GM18507 (cell line): ENCODE results near the gene IGFBP7.
A peak's percentile ranks its signal among the peaks of the same experiment; 100 is the strongest.

Source experiments
- DNase-seq: peaks from one replicate; pipeline ENCODE4 v3.0.0; 2011; ENCODE audit warnings: low read depth; ENCODE audit not compliant: insufficient read length; ENCODE audit errors: extremely low spot score
- FAIRE-seq: peaks from 2 replicates; lab custom pipeline; 2011; peaks lifted over from hg19 to GRCh38; lab: Jason Lieb, UNC

Gene IGFBP7

GRCh38 chr4:57109847-57110639 is at the start of gene IGFBP7:
Gene IGFBP7, minus strand, starts transcription at chr4:57110385. Its CDS starts 34 bp downstream, at chr4:57110351.
- no peak for FAIRE-seq

GRCh38 chr4:57159866-57160265 is 49.7 kb upstream of the IGFBP7 start:
- DNase-seq (no peak), FAIRE-seq (no peak)

More at GRCh38 chr4:57109847-57110639, at the start of gene IGFBP7:
- peak; percentile 12 for DNase-seq

GRCh38 chr4:57158762-57159161 is 48.6 kb upstream of the IGFBP7 start:
- DNase-seq (no peak), FAIRE-seq (no peak)

- FAIRE-seq (no peak), DNase-seq (no peak)
Observed at GRCh38 chr4:57158221-57158620, 48.0 kb upstream of the IGFBP7 start.

- DNase-seq (no peak), FAIRE-seq (no peak)
Observed at GRCh38 chr4:57157596-57158137, 47.5 kb upstream of the IGFBP7 start.

- FAIRE-seq = no peak
- DNase-seq = no peak
Observed at GRCh38 chr4:57156242-57156990, 46.2 kb upstream of the IGFBP7 start.

- no peak for DNase-seq
- FAIRE-seq = no peak
Observed at GRCh38 chr4:57154926-57155325, 44.7 kb upstream of the IGFBP7 start.

GRCh38 chr4:57154191-57154590 is 44.0 kb upstream of the IGFBP7 start:
- no peak for DNase-seq
- no peak for FAIRE-seq

GRCh38 chr4:57153207-57153606 is 43.0 kb upstream of the IGFBP7 start:
- DNase-seq = no peak
- FAIRE-seq = no peak

- FAIRE-seq = no peak
- no peak for DNase-seq
Observed at GRCh38 chr4:57151481-57151880, 41.3 kb upstream of the IGFBP7 start.

- DNase-seq = no peak
- FAIRE-seq = no peak
Observed at GRCh38 chr4:57149833-57150232, 39.6 kb upstream of the IGFBP7 start.

GRCh38 chr4:57148831-57149505 is 38.8 kb upstream of the IGFBP7 start:
- no peak for DNase-seq
- FAIRE-seq = no peak

GRCh38 chr4:57148177-57148576 is 38.0 kb upstream of the IGFBP7 start:
- DNase-seq (no peak), FAIRE-seq (no peak)

GRCh38 chr4:57147335-57148060 is 37.3 kb upstream of the IGFBP7 start:
- DNase-seq = no peak

GRCh38 chr4:57146444-57146843 is 36.3 kb upstream of the IGFBP7 start:
- DNase-seq (no peak), FAIRE-seq (no peak)

More at GRCh38 chr4:57147335-57148060, 37.3 kb upstream of the IGFBP7 start:
- no peak for FAIRE-seq

- no peak for DNase-seq
- FAIRE-seq = no peak
Observed at GRCh38 chr4:57144466-57144865, 34.3 kb upstream of the IGFBP7 start.

GRCh38 chr4:57139783-57140182 is 29.6 kb upstream of the IGFBP7 start:
- no peak for FAIRE-seq

GRCh38 chr4:57137261-57137660 is 27.1 kb upstream of the IGFBP7 start:
- FAIRE-seq = no peak
- no peak for DNase-seq

More at GRCh38 chr4:57139783-57140182, 29.6 kb upstream of the IGFBP7 start:
- DNase-seq = no peak

- FAIRE-seq (no peak), DNase-seq (no peak)
Observed at GRCh38 chr4:57136281-57136680, 26.1 kb upstream of the IGFBP7 start.
